T-helper 1 cell treated with Interleukin-12 subunit alpha and Interleukin-12 subunit beta and Interleukin-4 antibody, amounts not matched to agents 30 μg/mL and 1 μg/mL, for 36 hours (primary cell): ENCODE results near the gene CAMK2D.
A peak's percentile ranks its signal among the peaks of the same experiment; 100 is the strongest.
"Not testable (repeated sequence)": the region's sequence is repeated elsewhere in the genome, so short reads cannot be mapped to it uniquely, and the experiment has no call there.

Experiments
- H3K27ac Mint-ChIP-seq: one replicate; pipeline ENCODE4 v1.8.0; 2021; ENCODE audit warnings: mild to moderate bottlenecking, mixed read lengths
- H3K27me3 Mint-ChIP-seq: one replicate; pipeline ENCODE4 v1.8.0; 2021; ENCODE audit warnings: low read depth, mixed read lengths
- H3K36me3 Mint-ChIP-seq: one replicate; pipeline ENCODE4 v1.8.0; 2021; ENCODE audit warnings: low read depth, mixed read lengths
- H3K4me1 Mint-ChIP-seq: one replicate; pipeline ENCODE4 v1.8.0; 2021; ENCODE audit warnings: low read depth, mixed read lengths
- H3K4me3 Mint-ChIP-seq: one replicate; pipeline ENCODE4 v1.8.0; 2021; ENCODE audit warnings: mild to moderate bottlenecking, moderate library complexity, mixed read lengths
- H3K9me3 Mint-ChIP-seq: one replicate; pipeline ENCODE4 v1.8.0; 2021; ENCODE audit warnings: mixed read lengths

CAMK2D gene

DNA sequence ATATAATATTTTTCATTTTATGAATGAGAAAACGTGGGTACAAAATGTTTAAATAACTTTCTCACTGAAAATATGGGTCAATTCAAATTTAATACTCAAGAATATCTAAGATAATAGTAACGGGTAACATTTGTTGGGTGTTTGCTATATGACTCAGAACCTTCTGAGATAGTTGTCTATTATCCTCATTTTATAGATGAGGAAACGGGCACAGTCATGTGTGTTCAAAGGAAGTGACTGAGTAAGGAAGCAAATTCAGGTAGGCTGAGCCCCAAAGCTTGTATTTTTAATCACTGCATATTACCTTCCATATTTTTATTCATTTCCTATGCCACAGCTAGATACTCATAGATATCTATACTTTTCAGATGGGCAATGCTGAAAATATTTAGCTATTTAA lies 12.2 kb upstream of the CAMK2D start:
- Mint-ChIP-seq H3K27ac (no peak overlapping the region), H3K36me3 (no peaks in the 10 kb centered on the region), H3K27me3 (no peaks in the 10 kb centered on the region), H3K9me3 (no peaks in the 10 kb centered on the region), H3K4me3 (no peak overlapping the region), H3K4me1 (peaks cover 10% of the 10 kb centered on the region)

DNA sequence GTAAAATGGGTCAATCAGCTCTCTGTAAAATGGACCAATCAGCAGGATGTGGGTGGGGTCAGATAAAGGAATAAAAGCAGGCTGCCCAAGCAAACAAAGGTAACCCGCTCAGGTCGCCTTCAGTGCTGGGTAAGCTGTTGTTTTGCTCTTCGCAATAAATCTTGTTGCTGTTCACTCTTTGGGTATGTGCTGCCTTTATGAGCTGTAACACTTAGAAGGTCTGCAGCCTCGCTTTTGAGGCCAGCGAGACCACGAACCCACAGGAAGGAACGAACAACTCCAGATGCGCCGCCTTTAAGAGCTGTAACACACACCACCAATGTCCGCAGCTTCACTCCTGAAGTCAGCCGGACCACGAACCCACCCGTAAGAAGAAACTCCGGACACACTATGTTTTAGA lies 11.5 kb upstream of the CAMK2D start:
- H3K27ac Mint-ChIP-seq = peak overlapping the region; percentile 63
- no peaks in the 10 kb centered on the region for H3K9me3 Mint-ChIP-seq
- H3K36me3 Mint-ChIP-seq = no peaks in the 10 kb centered on the region
- H3K4me1 Mint-ChIP-seq = peaks cover 10% of the 10 kb centered on the region
- no peaks in the 10 kb centered on the region for H3K27me3 Mint-ChIP-seq
- peak overlapping the region; percentile 57 for H3K4me3 Mint-ChIP-seq

DNA sequence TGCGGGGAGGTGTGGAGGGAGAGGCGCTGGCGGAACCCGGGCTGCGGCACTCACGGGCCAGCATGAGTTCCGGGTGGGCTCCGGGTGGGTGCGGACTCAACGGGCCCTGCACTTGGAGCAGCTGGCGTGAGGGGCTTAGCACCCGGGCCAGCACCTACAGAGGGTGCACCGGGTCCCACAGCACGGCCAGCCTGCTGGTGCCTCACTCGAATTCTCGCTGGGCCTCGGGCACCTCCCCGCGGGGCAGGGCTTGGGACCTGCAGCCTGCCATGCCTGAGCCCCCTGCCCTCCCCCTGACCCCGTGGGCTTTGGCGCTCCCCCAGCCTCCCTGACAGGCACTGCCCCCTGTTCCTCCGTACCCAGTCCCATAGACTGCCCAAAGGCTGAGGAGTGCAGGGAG lies 10.8 kb upstream of the CAMK2D start:
- no peak overlapping the region for H3K4me3 Mint-ChIP-seq
- no peak overlapping the region for H3K27ac Mint-ChIP-seq
- no peaks in the 10 kb centered on the region for H3K9me3 Mint-ChIP-seq
- H3K4me1 Mint-ChIP-seq = peaks cover 15% of the 10 kb centered on the region
- H3K27me3 Mint-ChIP-seq = no peaks in the 10 kb centered on the region
- H3K36me3 Mint-ChIP-seq = no peaks in the 10 kb centered on the region

DNA sequence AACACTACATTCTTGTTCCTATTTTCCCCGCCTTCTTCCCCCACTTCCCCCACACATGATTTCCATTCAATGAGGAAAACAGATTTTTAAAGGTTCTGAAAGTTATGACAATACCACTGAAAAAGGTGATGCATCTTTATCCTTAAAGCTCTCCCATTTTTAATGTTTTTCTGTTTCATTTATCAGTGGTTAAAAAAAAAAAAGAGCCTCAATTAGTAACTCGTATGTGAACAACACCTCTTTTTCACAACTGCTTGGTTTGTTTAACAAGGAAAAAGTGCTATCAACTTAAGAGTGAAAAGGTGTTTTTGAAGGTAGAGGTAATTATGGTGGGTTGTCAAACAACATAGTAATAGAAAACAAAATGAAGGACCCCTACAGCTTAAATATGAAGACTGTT lies 8.2 kb upstream of the CAMK2D start:
- Mint-ChIP-seq H3K4me3 (no peak overlapping the region), H3K27ac (no peak overlapping the region), H3K36me3 (no peaks in the 10 kb centered on the region), H3K27me3 (no peaks in the 10 kb centered on the region), H3K4me1 (peaks cover 25% of the 10 kb centered on the region), H3K9me3 (no peaks in the 10 kb centered on the region)

DNA sequence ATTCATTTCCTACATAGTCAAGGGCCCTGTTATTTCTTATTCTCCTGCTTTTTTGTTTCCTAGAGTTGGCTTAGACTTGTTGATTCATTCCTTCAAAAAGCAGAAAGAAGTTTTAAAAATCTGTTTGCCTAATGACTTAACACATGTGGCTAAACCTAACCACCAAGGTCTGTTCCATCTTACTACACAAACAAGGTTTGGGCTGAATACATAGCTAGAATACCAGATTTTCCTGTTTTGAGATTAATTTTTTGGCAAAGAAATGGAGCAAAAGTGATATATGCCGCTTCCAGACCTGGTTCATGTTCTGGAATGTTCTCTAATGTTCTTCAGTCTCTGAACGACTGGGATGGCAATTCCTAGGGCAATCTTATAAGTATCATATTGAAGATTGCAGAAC lies 7.4 kb upstream of the CAMK2D start:
- H3K9me3 Mint-ChIP-seq = no peaks in the 10 kb centered on the region
- H3K27me3 Mint-ChIP-seq = no peaks in the 10 kb centered on the region
- no peak overlapping the region for H3K4me3 Mint-ChIP-seq
- H3K36me3 Mint-ChIP-seq = no peaks in the 10 kb centered on the region
- H3K4me1 Mint-ChIP-seq = peaks cover 25% of the 10 kb centered on the region
- H3K27ac Mint-ChIP-seq = no peak overlapping the region

DNA sequence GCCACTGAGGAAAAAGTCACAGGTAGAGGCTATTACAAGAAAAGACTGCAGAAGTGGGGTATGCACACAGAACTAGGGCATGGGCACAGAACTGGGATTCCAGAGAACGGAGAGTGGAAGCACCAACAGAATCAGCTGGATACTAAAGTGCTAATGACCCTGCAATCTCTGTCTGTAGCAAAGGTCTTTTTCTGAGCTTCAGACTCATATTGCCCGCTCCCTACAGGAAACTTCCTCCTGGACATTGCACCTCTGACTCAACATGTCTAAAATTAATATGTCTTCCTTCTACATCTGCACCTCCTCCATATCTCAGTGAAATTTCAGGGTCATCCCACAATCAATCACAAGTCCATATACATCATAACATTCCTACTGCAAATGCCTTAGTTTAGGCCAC lies 5.3 kb upstream of the CAMK2D start:
- peaks cover 5% of the 10 kb centered on the region for H3K27me3 Mint-ChIP-seq
- H3K4me1 Mint-ChIP-seq = peaks cover 26% of the 10 kb centered on the region
- H3K27ac Mint-ChIP-seq = no peak overlapping the region
- no peaks in the 10 kb centered on the region for H3K9me3 Mint-ChIP-seq
- no peak overlapping the region for H3K4me3 Mint-ChIP-seq
- no peaks in the 10 kb centered on the region for H3K36me3 Mint-ChIP-seq

DNA sequence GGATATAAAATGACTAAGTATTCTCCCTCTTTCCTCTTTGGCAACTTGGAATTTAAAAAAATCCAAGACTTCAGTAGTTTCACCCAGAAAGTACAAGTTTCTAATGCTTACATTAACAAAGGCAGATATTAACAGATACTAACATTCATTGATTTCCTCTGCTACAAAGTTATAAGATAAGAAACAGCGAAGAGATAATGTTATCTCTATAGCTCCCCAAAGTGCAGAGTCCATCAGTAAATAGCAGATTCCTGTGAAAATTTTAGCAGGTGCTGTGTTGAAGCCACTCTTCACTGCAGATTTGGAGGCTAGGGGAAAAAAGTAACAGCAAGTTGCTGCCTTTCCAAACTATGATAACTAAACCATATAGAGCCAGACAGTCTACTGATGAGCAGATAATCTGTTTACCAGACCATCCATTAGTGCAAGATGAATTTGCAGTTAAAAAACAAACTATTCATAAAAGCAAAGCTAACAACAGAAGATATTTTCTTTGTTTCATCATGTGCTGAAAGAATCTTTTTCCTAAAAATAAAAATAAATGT lies 3.3 kb upstream of the CAMK2D start:
- Mint-ChIP-seq H3K4me1 (peaks cover 26% of the 10 kb centered on the region), H3K4me3 (no peak overlapping the region), H3K9me3 (no peaks in the 10 kb centered on the region), H3K27me3 (peaks cover 5% of the 10 kb centered on the region), H3K27ac (no peak overlapping the region), H3K36me3 (peaks cover 6% of the 10 kb centered on the region)

DNA sequence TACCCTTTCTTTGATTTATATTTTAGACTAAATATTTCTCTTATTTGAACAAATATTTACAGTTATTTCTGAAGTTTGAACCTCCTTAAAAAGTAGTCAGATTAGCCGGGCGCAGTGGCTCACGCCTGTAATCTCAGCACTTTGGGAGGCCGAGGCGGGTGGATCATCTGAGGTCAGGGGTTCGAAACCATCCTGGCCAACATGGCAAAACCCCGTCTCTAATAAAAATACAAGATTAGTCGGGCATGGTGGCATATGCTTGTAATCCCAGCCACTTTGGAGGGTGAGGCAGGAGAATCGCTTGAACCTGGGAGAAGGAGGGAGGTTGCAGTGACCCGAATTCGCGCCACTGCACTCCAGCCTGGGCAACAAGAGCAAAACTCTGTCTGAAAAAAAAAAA lies 2.4 kb upstream of the CAMK2D start:
- H3K4me1 Mint-ChIP-seq = peaks cover 26% of the 10 kb centered on the region
- H3K36me3 Mint-ChIP-seq, H3K9me3 Mint-ChIP-seq, H3K27me3 Mint-ChIP-seq, H3K4me3 Mint-ChIP-seq, H3K27ac Mint-ChIP-seq: not testable (repeated sequence)

DNA sequence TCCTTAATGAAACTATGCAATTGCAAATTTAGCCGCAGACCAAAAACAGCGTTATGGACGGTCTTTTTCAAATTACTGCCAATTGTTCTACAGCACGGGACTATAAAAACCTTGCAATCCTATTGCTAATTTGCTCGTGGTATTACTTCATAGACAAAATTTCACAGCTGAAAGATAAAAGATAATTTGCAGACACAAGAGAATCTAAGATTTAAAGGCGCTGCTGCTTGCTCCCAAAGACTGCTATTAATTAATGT lies 1.4 kb upstream of the CAMK2D start:
- H3K9me3 Mint-ChIP-seq = no peaks in the 10 kb centered on the region
- peaks cover 35% of the 10 kb centered on the region for H3K4me1 Mint-ChIP-seq
- H3K27me3 Mint-ChIP-seq = peaks cover 5% of the 10 kb centered on the region
- H3K4me3 Mint-ChIP-seq = peak overlapping the region; percentile 97
- H3K36me3 Mint-ChIP-seq = peaks cover 15% of the 10 kb centered on the region
- H3K27ac Mint-ChIP-seq = peak overlapping the region; percentile 99

DNA sequence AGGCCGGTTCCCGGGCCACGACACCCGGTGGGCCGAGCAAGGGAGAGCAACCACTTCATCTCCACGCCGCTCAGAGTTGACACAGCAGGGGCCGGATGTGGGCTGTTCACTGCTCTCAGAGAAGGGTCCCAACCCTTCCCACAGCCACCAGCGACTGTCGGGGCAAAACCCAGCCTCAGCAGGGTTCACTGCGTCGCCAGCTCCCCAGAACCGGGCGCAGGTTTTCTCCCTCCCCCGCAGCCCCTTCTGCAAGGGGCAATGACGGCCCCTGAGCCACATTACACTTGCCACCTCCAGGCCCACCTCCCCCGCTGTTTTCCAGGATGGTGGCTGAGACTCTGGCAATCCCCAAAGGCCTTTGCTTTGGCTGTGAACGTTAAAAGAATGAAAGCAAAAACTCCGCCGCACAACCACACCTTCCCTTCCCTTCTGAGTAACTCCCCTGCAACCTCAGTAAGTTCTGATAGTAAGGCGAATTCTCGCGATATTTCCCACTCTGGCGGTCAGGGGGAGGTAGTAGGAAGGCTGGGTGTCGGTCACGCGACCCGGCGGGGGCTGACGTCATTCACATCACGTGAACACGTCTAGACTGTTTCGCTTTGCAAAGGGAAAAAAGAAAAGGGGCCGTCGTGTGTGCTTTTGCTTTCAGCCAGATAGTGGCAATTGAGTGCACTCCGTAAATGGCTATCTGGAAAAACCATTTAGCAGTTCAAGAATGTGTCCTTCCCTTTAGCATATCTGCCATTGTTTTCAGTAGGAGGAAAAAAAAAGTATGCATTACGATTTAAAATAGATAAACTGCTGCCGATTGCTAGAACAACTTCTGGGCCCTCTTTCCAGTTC lies 869 bp upstream of the CAMK2D start:
- Mint-ChIP-seq H3K4me3 (peak overlapping the region; percentile 97), H3K4me1 (peaks cover 36% of the 10 kb centered on the region), H3K36me3 (peaks cover 21% of the 10 kb centered on the region), H3K27ac (peak overlapping the region; percentile 99), H3K9me3 (no peaks in the 10 kb centered on the region), H3K27me3 (peaks cover 5% of the 10 kb centered on the region)

DNA sequence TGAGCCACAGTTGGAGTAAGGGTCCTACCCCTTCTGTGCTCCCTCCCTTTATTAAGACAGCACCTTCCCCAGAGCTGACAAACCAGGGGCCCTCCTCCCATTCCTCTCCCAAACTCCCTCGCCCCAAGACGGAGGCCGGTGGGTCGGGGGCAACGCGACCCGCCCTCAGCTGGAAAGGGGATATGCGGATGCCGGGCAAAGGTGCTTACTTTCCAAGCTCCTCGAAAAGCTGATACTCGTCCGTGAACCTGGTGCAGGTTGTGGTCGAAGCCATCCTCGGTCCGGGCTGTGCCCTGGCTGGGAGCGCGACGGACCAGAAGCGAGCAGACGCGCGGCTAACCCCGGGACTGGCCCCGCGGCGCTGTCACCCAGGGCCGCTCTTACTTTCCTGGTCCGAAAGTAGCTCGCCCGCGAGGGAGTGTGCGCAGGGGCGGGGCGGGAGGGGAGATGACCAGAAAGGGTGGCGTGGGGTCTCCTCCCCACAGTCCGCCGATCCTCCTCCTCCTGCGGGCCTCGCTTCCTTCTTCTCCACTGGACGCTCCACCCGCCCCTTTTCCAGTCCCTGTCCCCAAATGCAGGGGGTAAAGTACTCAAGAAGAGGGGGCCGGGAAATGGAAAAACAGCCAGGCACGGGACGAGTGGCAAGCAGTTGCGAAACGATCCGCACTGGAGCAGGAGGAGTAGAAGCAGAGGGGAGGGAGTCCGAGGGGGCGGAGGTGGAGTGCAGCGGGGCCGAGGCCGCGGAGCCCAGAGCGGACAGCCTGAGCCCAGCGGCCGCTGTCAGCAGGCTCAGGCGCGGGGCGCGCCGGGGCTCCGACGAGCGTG lies 531 bp downstream of the CAMK2D start:
- peak overlapping the region; percentile 96 for H3K27ac Mint-ChIP-seq
- H3K4me1 Mint-ChIP-seq = peaks cover 39% of the 10 kb centered on the region
- no peaks in the 10 kb centered on the region for H3K9me3 Mint-ChIP-seq
- H3K36me3 Mint-ChIP-seq = peaks cover 25% of the 10 kb centered on the region
- peaks cover 5% of the 10 kb centered on the region for H3K27me3 Mint-ChIP-seq
- H3K4me3 Mint-ChIP-seq = peak overlapping the region; percentile 97

DNA sequence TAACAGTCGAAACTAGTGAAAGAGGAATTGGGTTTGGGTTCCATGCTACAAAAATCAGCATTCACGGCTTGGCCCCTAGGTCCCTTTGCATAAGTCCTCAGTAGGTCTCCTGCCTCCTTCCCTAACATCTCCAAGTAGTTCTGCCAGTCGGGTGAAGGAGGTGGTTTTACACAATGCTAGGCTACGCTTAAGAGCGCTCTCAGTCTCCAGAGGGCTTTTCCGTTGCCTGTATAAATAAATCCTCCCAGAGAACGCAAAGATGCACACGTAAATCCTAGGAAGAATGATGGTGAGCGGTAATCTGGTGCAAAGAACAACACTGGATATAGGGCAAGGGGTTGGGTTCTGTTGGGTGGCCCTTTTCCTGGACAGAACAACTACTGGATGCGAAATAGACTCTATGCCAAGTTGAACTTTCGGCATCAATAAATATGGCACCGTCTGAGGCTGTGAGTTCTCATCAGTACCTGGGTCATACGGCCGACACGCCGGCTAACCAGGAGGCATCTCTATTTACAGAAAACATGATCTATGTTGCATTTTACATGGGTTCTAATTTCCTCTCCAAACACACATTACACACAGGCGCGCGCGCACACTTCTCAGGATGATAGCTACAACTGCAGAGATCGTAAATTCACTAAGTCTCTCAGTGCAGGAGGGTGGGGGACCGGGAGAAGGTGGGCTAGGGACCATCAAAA lies 1.3 kb downstream of the CAMK2D start:
- Mint-ChIP-seq H3K27ac (peak overlapping the region; percentile 96), H3K4me1 (peaks cover 43% of the 10 kb centered on the region)

DNA sequence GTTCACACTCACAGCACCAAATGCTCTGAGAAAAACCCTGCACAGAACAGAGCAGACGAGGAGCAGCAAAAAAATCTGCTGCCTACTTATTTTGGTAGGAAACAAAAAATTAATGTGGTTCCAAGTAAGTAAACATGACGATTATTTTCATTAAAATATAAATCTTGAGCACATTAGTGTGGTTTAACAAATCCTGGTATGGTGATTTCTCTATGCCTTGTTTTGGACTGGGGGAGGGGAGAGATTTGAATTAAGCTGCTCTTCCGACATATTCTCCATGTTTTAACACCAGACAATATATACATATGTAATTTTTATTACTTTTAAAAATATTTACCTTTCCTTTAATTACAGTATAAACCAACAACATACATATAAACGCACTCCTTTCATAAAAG lies 1.8 kb downstream of the CAMK2D start:
- Mint-ChIP-seq H3K4me3 (peak overlapping the region; percentile 97), H3K36me3 (peaks cover 25% of the 10 kb centered on the region), H3K27ac (peak overlapping the region; percentile 96), H3K9me3 (no peaks in the 10 kb centered on the region), H3K27me3 (peaks cover 5% of the 10 kb centered on the region), H3K4me1 (peaks cover 46% of the 10 kb centered on the region)

More for the DNA sequence above, 1.3 kb downstream of the CAMK2D start:
- Mint-ChIP-seq H3K27me3 (peaks cover 5% of the 10 kb centered on the region), H3K4me3 (peak overlapping the region; percentile 97), H3K36me3 (peaks cover 25% of the 10 kb centered on the region), H3K9me3 (no peaks in the 10 kb centered on the region)

DNA sequence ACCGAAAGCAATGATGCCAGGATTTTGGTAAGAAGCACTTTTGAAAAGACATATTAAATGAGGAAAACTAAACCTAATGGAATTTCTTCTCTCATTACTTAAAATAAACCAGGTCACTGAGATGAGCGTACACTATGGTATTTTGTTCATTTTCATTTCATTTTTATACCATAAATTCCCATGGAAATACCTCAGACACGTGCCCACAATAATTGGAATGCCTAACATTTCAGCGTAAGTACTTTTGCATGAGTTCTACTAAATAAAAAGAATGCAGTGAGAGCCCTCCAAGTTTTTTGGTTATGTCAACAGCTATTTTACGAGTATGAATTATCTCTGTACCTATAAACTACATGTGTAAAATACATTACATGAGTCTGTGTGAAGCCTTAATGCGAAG lies 3.2 kb downstream of the CAMK2D start:
- Mint-ChIP-seq H3K27me3 (peaks cover 5% of the 10 kb centered on the region), H3K36me3 (peaks cover 27% of the 10 kb centered on the region), H3K9me3 (no peaks in the 10 kb centered on the region), H3K4me1 (peaks cover 46% of the 10 kb centered on the region), H3K27ac (peak overlapping the region; percentile 84), H3K4me3 (peak overlapping the region; percentile 97)
